HEK293 (cell line): ENCODE data around the gene BATF2.
A peak's percentile ranks its signal among the peaks of the same experiment; 100 is the strongest.

Source experiments
- BCL11B ChIP-seq: fragments of 450-650 bp; formaldehyde crosslinking; IDR thresholded peaks from 2 replicates; pipeline ENCODE4 v1.5.1; 2016; ENCODE audit warnings: low read depth, missing biosample characterization, missing genetic modification characterization
- KLF1 ChIP-seq: fragments of 450-650 bp; formaldehyde crosslinking; IDR thresholded peaks from 2 replicates; pipeline ENCODE4 v1.5.1; 2016; ENCODE audit warnings: missing biosample characterization, missing genetic modification characterization
- KLF16 ChIP-seq: fragments of 450-650 bp; formaldehyde crosslinking; IDR thresholded peaks from 2 replicates; pipeline ENCODE4 v1.5.1; 2017; ENCODE audit warnings: missing biosample characterization, missing genetic modification characterization
- KLF17 ChIP-seq: fragments of 450-650 bp; formaldehyde crosslinking; IDR thresholded peaks from 2 replicates; pipeline ENCODE4 v1.5.1; 2016; ENCODE audit warnings: missing biosample characterization, missing genetic modification characterization
- KLF8 ChIP-seq: fragments of 450-650 bp; formaldehyde crosslinking; IDR thresholded peaks from 2 replicates; pipeline ENCODE4 v1.5.1; 2016; ENCODE audit warnings: missing biosample characterization, missing genetic modification characterization
- KLF9 ChIP-seq: fragments of 450-650 bp; formaldehyde crosslinking; IDR thresholded peaks from 2 replicates; pipeline ENCODE4 v1.5.1; 2016; ENCODE audit warnings: missing biosample characterization, missing genetic modification characterization, low read depth
- PBX3 ChIP-seq: sonication (generic); formaldehyde crosslinking; IDR thresholded peaks from 2 replicates; pipeline ENCODE4 v1.8.1; 2022; ENCODE audit warnings: mild to moderate bottlenecking, moderate library complexity, missing genetic modification reagents
- PRDM10 ChIP-seq: fragments of 450-650 bp; formaldehyde crosslinking; IDR thresholded peaks from 2 replicates; pipeline ENCODE4 v1.5.1; 2016; ENCODE audit warnings: missing biosample characterization, missing genetic modification characterization
- REST ChIP-seq: fragments of 450-650 bp; formaldehyde crosslinking; IDR thresholded peaks from 2 replicates; pipeline ENCODE4 v1.5.1; 2016; ENCODE audit warnings: missing biosample characterization, missing genetic modification characterization
- SCRT2 ChIP-seq: fragments of 450-650 bp; formaldehyde crosslinking; IDR thresholded peaks from 2 replicates; pipeline ENCODE4 v1.5.1; 2016; ENCODE audit warnings: missing biosample characterization, missing genetic modification characterization
- ZFP37 ChIP-seq: fragments of 450-650 bp; formaldehyde crosslinking; IDR thresholded peaks from 2 replicates; pipeline ENCODE4 v1.5.1; 2016; ENCODE audit warnings: missing biosample characterization, missing genetic modification characterization
- ZNF266 ChIP-seq: fragments of 450-650 bp; formaldehyde crosslinking; IDR thresholded peaks from 2 replicates; pipeline ENCODE4 v1.5.1; 2016; ENCODE audit warnings: missing biosample characterization, missing genetic modification characterization, low read depth
- ZNF324 ChIP-seq: fragments of 450-650 bp; formaldehyde crosslinking; IDR thresholded peaks from 2 replicates; pipeline ENCODE4 v1.5.1; 2016; ENCODE audit warnings: missing biosample characterization, missing genetic modification characterization
- ZNF544 ChIP-seq: fragments of 450-650 bp; formaldehyde crosslinking; IDR thresholded peaks from 2 replicates; pipeline ENCODE4 v1.5.0; 2017; ENCODE audit warnings: missing biosample characterization, missing genetic modification characterization
- ZNF561 ChIP-seq: fragments of 450-650 bp; IDR thresholded peaks from 2 replicates; pipeline ENCODE4 v1.5.1; 2018; ENCODE audit warnings: missing biosample characterization, missing genetic modification characterization, borderline replicate concordance
- ZNF610 ChIP-seq: fragments of 450-650 bp; formaldehyde crosslinking; IDR thresholded peaks from 2 replicates; pipeline ENCODE4 v1.5.1; 2016; ENCODE audit warnings: missing biosample characterization, missing genetic modification characterization, borderline replicate concordance
- ZNF623 ChIP-seq: fragments of 450-650 bp; formaldehyde crosslinking; IDR thresholded peaks from 2 replicates; pipeline ENCODE4 v1.5.1; 2016; ENCODE audit warnings: missing biosample characterization, missing genetic modification characterization
- ZNF664 ChIP-seq: fragments of 450-650 bp; formaldehyde crosslinking; IDR thresholded peaks from 2 replicates; pipeline ENCODE4 v1.5.1; 2016; ENCODE audit warnings: missing biosample characterization, missing genetic modification characterization
- ZNF777 ChIP-seq: fragments of 450-650 bp; formaldehyde crosslinking; IDR thresholded peaks from 2 replicates; pipeline ENCODE4 v1.5.1; 2017; ENCODE audit warnings: missing biosample characterization, missing genetic modification characterization, borderline replicate concordance
- ZSCAN16 ChIP-seq: fragments of 450-650 bp; formaldehyde crosslinking; IDR thresholded peaks from 2 replicates; pipeline ENCODE4 v1.5.1; 2016; ENCODE audit warnings: missing biosample characterization, missing genetic modification characterization
- ZSCAN30 ChIP-seq: fragments of 450-650 bp; IDR thresholded peaks from 2 replicates; pipeline ENCODE4 v1.5.1; 2018; ENCODE audit warnings: missing biosample characterization, mild to moderate bottlenecking, missing genetic modification characterization, moderate library complexity
- TF ChIP-seq, protein P1 (sequence below): fragments of 450-650 bp; formaldehyde crosslinking; conservative IDR thresholded peaks from 2 replicates; pipeline ENCODE4 v1.5.1; 2016; ENCODE audit warnings: low read depth, missing biosample characterization, missing genetic modification characterization
- TF ChIP-seq, protein P2 (sequence below): fragments of 450-650 bp; formaldehyde crosslinking; IDR thresholded peaks from 2 replicates; pipeline ENCODE4 v1.5.1; 2016; ENCODE audit warnings: missing biosample characterization, missing genetic modification characterization

The BATF2 gene

DNA sequence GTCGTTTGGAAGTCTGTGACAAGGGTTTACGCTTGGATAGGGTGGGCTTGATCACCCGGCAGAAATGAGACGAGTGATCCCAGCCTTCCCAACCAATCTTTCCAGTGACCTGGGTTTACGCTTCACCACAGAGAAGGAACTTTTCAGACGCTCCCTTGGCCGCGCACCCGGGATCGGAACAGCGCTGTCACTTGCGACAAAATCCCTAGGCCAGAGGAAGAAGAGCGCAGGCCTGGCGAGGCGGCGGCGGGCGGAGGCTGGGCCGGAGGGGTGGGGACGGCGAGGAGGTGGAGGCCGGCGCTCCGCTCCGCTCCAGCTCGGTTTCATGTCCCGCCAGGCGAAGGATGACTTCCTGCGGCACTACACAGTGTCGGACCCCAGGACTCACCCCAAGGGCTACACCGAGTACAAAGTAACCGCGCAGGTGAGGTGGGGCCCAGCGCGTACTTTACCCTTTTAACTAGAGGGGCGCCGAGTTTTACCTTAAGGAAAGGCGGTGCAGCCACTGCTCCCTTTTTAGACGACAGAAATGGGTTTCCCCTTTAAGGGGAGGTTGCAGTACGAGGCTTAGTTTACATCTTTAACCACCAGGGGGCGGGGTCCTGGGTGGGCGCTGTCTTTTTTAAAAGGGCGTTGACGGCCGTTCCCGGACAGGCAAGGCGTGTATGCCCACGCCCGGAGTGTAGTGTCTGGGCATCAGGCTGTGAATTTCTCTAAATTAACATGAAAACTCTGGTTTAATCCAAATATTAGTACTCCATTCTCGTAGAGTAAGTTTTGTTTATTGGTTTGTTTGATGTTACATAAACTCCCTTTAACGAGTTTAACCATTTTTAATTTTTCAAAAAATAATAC, 30.7 kb upstream of the BATF2 start, which contains the start of gene SNX15 (continued):
- TF ChIP-seq KLF1 (peak; percentile 81), ZNF266 (tag by site-specific recombination) (no peak), BCL11B (tag by site-specific recombination) (peak; percentile 69; the same call in 1 of the 2 replicates), ZNF324 (tag by site-specific recombination) (0 out of 2 replicates have a peak, but pooled peaks have one; percentile 42), REST (tag by site-specific recombination) (0 out of 2 replicates have a peak, but pooled peaks have one; percentile 23), KLF9 (tag by site-specific recombination) (peak; percentile 87), KLF8 (tag by site-specific recombination) (peak; percentile 98), KLF16 (peak; percentile 95), ZNF664 (tag by site-specific recombination) (no peak), ZNF777 (peak; percentile 49; the same call in 1 of the 2 replicates), ZSCAN16 (tag by site-specific recombination) (peak; percentile 95), PBX3 (CRISPR knock-in tag) (0 out of 2 replicates have a peak, but pooled peaks have one; percentile 48), PRDM10 (tag by site-specific recombination) (peak; percentile 84), ZNF610 (peak; percentile 93), ZSCAN30 (tag by site-specific recombination) (0 out of 2 replicates have a peak, but pooled peaks have one; percentile 10), ZNF544 (tag by site-specific recombination) (no peak), KLF17 (tag by site-specific recombination) (peak; percentile 77; the same call in 1 of the 2 replicates), ZNF561 (tag by site-specific recombination) (peak; percentile 93), ZFP37 (tag by site-specific recombination) (peak; percentile 35; the same call in 1 of the 2 replicates), SCRT2 (tag by site-specific recombination) (no peak), ZNF623 (tag by site-specific recombination) (0 out of 2 replicates have a peak, but pooled peaks have one; percentile 24)
- TF ChIP-seq, protein P1, sequence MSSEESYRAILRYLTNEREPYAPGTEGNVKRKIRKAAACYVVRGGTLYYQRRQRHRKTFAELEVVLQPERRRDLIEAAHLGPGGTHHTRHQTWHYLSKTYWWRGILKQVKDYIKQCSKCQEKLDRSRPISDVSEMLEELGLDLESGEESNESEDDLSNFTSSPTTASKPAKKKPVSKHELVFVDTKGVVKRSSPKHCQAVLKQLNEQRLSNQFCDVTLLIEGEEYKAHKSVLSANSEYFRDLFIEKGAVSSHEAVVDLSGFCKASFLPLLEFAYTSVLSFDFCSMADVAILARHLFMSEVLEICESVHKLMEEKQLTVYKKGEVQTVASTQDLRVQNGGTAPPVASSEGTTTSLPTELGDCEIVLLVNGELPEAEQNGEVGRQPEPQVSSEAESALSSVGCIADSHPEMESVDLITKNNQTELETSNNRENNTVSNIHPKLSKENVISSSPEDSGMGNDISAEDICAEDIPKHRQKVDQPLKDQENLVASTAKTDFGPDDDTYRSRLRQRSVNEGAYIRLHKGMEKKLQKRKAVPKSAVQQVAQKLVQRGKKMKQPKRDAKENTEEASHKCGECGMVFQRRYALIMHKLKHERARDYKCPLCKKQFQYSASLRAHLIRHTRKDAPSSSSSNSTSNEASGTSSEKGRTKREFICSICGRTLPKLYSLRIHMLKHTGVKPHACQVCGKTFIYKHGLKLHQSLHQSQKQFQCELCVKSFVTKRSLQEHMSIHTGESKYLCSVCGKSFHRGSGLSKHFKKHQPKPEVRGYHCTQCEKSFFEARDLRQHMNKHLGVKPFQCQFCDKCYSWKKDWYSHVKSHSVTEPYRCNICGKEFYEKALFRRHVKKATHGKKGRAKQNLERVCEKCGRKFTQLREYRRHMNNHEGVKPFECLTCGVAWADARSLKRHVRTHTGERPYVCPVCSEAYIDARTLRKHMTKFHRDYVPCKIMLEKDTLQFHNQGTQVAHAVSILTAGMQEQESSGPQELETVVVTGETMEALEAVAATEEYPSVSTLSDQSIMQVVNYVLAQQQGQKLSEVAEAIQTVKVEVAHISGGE (tag by site-specific recombination), result peak; percentile 77
- TF ChIP-seq, protein P2, sequence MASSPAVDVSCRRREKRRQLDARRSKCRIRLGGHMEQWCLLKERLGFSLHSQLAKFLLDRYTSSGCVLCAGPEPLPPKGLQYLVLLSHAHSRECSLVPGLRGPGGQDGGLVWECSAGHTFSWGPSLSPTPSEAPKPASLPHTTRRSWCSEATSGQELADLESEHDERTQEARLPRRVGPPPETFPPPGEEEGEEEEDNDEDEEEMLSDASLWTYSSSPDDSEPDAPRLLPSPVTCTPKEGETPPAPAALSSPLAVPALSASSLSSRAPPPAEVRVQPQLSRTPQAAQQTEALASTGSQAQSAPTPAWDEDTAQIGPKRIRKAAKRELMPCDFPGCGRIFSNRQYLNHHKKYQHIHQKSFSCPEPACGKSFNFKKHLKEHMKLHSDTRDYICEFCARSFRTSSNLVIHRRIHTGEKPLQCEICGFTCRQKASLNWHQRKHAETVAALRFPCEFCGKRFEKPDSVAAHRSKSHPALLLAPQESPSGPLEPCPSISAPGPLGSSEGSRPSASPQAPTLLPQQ (tag by site-specific recombination), result peak; percentile 100
